Breast epithelium (tissue), 3 donors: Measurements from ENCODE around the gene CAMSAP1.

Source experiments
- CTCF ChIP-seq, 3 donors: fragments of 450-650 bp; IDR thresholded peaks; one replicate each; pipeline ENCODE4 v1.5.1; 2016 to 2017; ENCODE audit warnings: antibody characterized with exemption in 3 of 3, mild to moderate bottlenecking in 3 of 3, moderate library complexity in 3 of 3
- POLR2A ChIP-seq: fragments of 450-650 bp; IDR thresholded peaks from one replicate; pipeline ENCODE4 v1.6.1; 2016; ENCODE audit warnings: antibody characterized with exemption, mild to moderate bottlenecking, moderate library complexity
- POLR2AphosphoS5 ChIP-seq, 3 donors: sonication (generic); formaldehyde crosslinking; IDR thresholded peaks; one replicate each; pipeline ENCODE4 v1.6.1; 2017; ENCODE audit warnings: antibody characterized with exemption in 3 of 3

- TF ChIP-seq POLR2A (no peak), CTCF (IDR thresholded peaks at IDR 0.05) (no peak), POLR2AphosphoS5 (IDR thresholded peaks at IDR 0.05) (no peak)
These were observed 109.1 kb downstream of the CAMSAP1 start for GRCh38 chr9:135798263-135798585.
